H9 (cell line): Measurements from ENCODE around the gene UPF1. TPM values are rescaled to one million over a fixed set of nuclear protein-coding genes. Genes with fewer than 3 reads are reported as not detected.

Experiments
- DNase-seq: peaks from one replicate; pipeline ENCODE4 v3.0.0-alpha.2; 2017
- H2AFZ ChIP-seq: one replicate; pipeline ENCODE4 v1.6.1; 2013; ENCODE audit warnings: mild to moderate bottlenecking, low read length, control low read depth, moderate library complexity
- H2AK5ac ChIP-seq: 2 replicates; pipeline ENCODE4 v1.6.1; 2013; ENCODE audit warnings: low read length, control low read depth, mixed read lengths; ENCODE audit not compliant: insufficient read length
- H2BK120ac ChIP-seq: one replicate; pipeline ENCODE4 v1.6.1; 2013; ENCODE audit warnings: low read depth, mild to moderate bottlenecking, low read length, control low read depth, inconsistent platforms; ENCODE audit not compliant: poor library complexity, severe bottlenecking
- H2BK12ac ChIP-seq: 2 replicates; pipeline ENCODE4 v1.6.1; 2013; ENCODE audit warnings: low read length, control low read depth, mixed read lengths, low read depth; ENCODE audit not compliant: insufficient read length
- H2BK15ac ChIP-seq: 2 replicates; pipeline ENCODE4 v1.6.1; 2013; ENCODE audit warnings: low read depth, low read length, control low read depth
- H2BK20ac ChIP-seq: one replicate; pipeline ENCODE4 v1.6.1; 2013; ENCODE audit warnings: low read depth, mild to moderate bottlenecking, low read length, control low read depth, inconsistent platforms; ENCODE audit not compliant: poor library complexity, severe bottlenecking
- H2BK5ac ChIP-seq: 2 replicates; pipeline ENCODE4 v1.6.1; 2013; ENCODE audit warnings: low read length, control low read depth, mixed read lengths; ENCODE audit not compliant: insufficient read length
- H3K14ac ChIP-seq: 2 replicates; pipeline ENCODE4 v1.6.1; 2013; ENCODE audit warnings: low read length, control low read depth; ENCODE audit not compliant: insufficient read depth
- H3K18ac ChIP-seq: 2 replicates; pipeline ENCODE4 v1.6.1; 2013; ENCODE audit warnings: low read depth, mild to moderate bottlenecking, mixed read lengths, low read length, control low read depth; ENCODE audit not compliant: insufficient read length
- H3K23ac ChIP-seq: 2 replicates; pipeline ENCODE4 v1.6.1; 2013; ENCODE audit warnings: low read length, control low read depth, mixed read lengths, low read depth; ENCODE audit not compliant: insufficient read length
- H3K23me2 ChIP-seq: 2 replicates; pipeline ENCODE4 v1.6.1; 2013; ENCODE audit warnings: low read depth, mild to moderate bottlenecking, mixed read lengths, low read length, control low read depth; ENCODE audit not compliant: insufficient read length, poor library complexity, severe bottlenecking
- H3K27ac ChIP-seq: 2 replicates; pipeline ENCODE4 v1.5.1; 2013; ENCODE audit warnings: low read length, control low read depth, mixed read lengths, low read depth; ENCODE audit not compliant: insufficient read length
- H3K27me3 ChIP-seq: 2 replicates; pipeline ENCODE4 v1.6.1; 2013; ENCODE audit warnings: low read length, control low read depth, inconsistent platforms; ENCODE audit not compliant: insufficient read depth
- H3K4ac ChIP-seq: 2 replicates; pipeline ENCODE4 v1.6.1; 2013; ENCODE audit warnings: low read depth, mild to moderate bottlenecking, control low read depth, inconsistent platforms, low read length, moderate library complexity
- H3K4me1 ChIP-seq: 2 replicates; pipeline ENCODE4 v1.6.1; 2013; ENCODE audit warnings: low read length, control low read depth, inconsistent platforms; ENCODE audit not compliant: insufficient read depth
- H3K4me2 ChIP-seq: 2 replicates; pipeline ENCODE4 v1.6.1; 2013; ENCODE audit warnings: low read length, control low read depth, mixed read lengths; ENCODE audit not compliant: insufficient read length, insufficient read depth
- H3K56ac ChIP-seq: 2 replicates; pipeline ENCODE4 v1.6.1; 2013; ENCODE audit warnings: low read depth, mild to moderate bottlenecking, mixed read lengths, low read length, control low read depth; ENCODE audit not compliant: insufficient read length
- H3K79me1 ChIP-seq: 2 replicates; pipeline ENCODE4 v1.6.1; 2013; ENCODE audit warnings: low read depth, mild to moderate bottlenecking, moderate library complexity, low read length, control low read depth, inconsistent platforms; ENCODE audit not compliant: insufficient read depth, poor library complexity, severe bottlenecking
- H3K79me2 ChIP-seq: 2 replicates; pipeline ENCODE4 v1.6.1; 2013; ENCODE audit warnings: low read length, control low read depth, inconsistent platforms; ENCODE audit not compliant: insufficient read depth
- H3K9ac ChIP-seq: 2 replicates; pipeline ENCODE4 v1.6.1; 2013; ENCODE audit warnings: low read length, control low read depth, mixed read lengths; ENCODE audit not compliant: insufficient read length; ENCODE audit errors: extremely low read depth
- H3K9me3 ChIP-seq: one replicate; pipeline ENCODE4 v1.6.1; 2013; ENCODE audit warnings: low read depth, low read length, inconsistent platforms; ENCODE audit not compliant: control insufficient read depth
- H3T11ph ChIP-seq: one replicate; pipeline ENCODE4 v1.6.1; 2013; ENCODE audit warnings: mild to moderate bottlenecking, low read length, control low read depth, inconsistent platforms
- H4K20me1 ChIP-seq: one replicate; pipeline ENCODE4 v1.6.1; 2013; ENCODE audit not compliant: control insufficient read depth, insufficient read length, insufficient read depth
- H4K5ac ChIP-seq: 2 replicates; pipeline ENCODE4 v1.6.1; 2013; ENCODE audit warnings: low read depth, mild to moderate bottlenecking, mixed read lengths, low read length, control low read depth; ENCODE audit not compliant: insufficient read length
- H4K8ac ChIP-seq: replicated peaks from 2 replicates; pipeline ENCODE4 v1.6.1; 2013; ENCODE audit warnings: low read length, control low read depth, mixed read lengths, low read depth; ENCODE audit not compliant: insufficient read length
- H4K91ac ChIP-seq: 2 replicates; pipeline ENCODE4 v1.6.1; 2013; ENCODE audit warnings: low read depth, mild to moderate bottlenecking, moderate library complexity, mixed read lengths, low read length, control low read depth; ENCODE audit not compliant: insufficient read length
- H3K27ac Mint-ChIP-seq, 3 experiments: 2 replicates in 2 of 3; 3 replicates in 1 of 3; pipeline ENCODE4 v1.8.0; 2020 to 2021; ENCODE audit warnings: mixed read lengths in 3 of 3, mild to moderate bottlenecking in 1 of 3, moderate library complexity in 1 of 3
- H3K27me3 Mint-ChIP-seq: 2 replicates; pipeline ENCODE4 v1.8.0; 2021; ENCODE audit warnings: low read depth, mild to moderate bottlenecking, moderate library complexity, mixed read lengths
- H3K36me3 Mint-ChIP-seq, 3 experiments: 2 replicates in 2 of 3; 3 replicates in 1 of 3; pipeline ENCODE4 v1.8.0; 2020 to 2021; ENCODE audit warnings: low read depth in 3 of 3, mixed read lengths in 3 of 3; ENCODE audit not compliant: insufficient read depth in 1 of 3
- H3K4me1 Mint-ChIP-seq, 2 experiments: 2 replicates each; pipeline ENCODE4 v1.8.0; 2020; ENCODE audit warnings: mixed read lengths in 2 of 2
- H3K4me3 Mint-ChIP-seq, 2 experiments: 2 replicates in 1 of 2; 3 replicates in 1 of 2; pipeline ENCODE4 v1.8.0; 2020 to 2021; ENCODE audit warnings: mild to moderate bottlenecking in 2 of 2, mixed read lengths in 2 of 2, moderate library complexity in 1 of 2
- H3K9me3 Mint-ChIP-seq, 2 experiments: 2 replicates in 1 of 2; 3 replicates in 1 of 2; pipeline ENCODE4 v1.8.0; 2020; ENCODE audit warnings: mild to moderate bottlenecking in 2 of 2, mixed read lengths in 2 of 2, moderate library complexity in 1 of 2
- CTCF ChIP-seq: fragments of 200-600 bp; sonication (generic); conservative IDR thresholded peaks from 3 replicates; pipeline ENCODE4 v1.8.0; 2021; ENCODE audit warnings: antibody characterized with exemption, mild to moderate bottlenecking
- WGBS: extraction: QIAGEN DNeasy Blood & Tissue Kit; methylation state at CpG from one replicate; pipeline ENCODE4 v1.1.7; 2013; ENCODE audit warnings: missing lambda C conversion rate, low lambda C conversion rate, mixed read lengths; ENCODE audit not compliant: insufficient read length; ENCODE audit errors: extremely low coverage; 5-methylcytosine and 5-hydroxymethylcytosine counted together
- total RNA-seq: library from RNA; stranded (reverse); gene quantifications from 2 replicates; pipeline ENCODE4 v1.2.1, GENCODE V29; 2021

Gene UPF1
- total RNA-seq, 1 experiment from 2014 or later: 85.4 TPM

DNA sequence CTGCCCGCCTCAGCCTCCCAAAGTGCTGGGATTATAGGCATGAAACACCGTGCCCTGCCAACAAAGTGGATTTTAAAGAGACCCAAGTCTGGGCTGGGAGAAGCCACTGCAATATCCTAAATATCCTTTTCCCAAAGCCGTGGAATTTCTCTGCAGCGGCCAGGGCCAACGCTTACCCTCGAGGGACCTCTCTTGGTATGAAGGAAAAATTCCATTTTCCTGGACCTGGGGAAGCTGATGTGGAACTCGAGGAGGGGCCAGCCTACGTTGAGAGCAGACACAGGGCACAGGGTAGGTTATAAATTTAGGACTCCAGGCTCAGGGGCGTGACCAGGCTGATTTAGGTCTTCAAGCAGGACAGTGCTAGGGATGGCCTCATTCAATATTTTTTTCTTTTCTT, 17.7 kb upstream of the UPF1 start:
- H4K91ac ChIP-seq: no peak overlapping the region
- no peaks in the 10 kb centered on the region for H3K4me1 ChIP-seq
- no peak overlapping the region for H3K23ac ChIP-seq
- H3K9me3 Mint-ChIP-seq: no peaks in the 10 kb centered on the region
- no peaks in the 10 kb centered on the region for H3K79me1 ChIP-seq
- no peak overlapping the region for H2BK120ac ChIP-seq
- no peak overlapping the region for H3K27ac ChIP-seq
- H3K27me3 ChIP-seq: no peaks in the 10 kb centered on the region; the same call in 1 of the 2 replicates
- H4K20me1 ChIP-seq: no peaks in the 10 kb centered on the region
- H3K36me3 Mint-ChIP-seq: no peaks in the 10 kb centered on the region
- no peaks in the 10 kb centered on the region for H3K9me3 ChIP-seq
- H3K23me2 ChIP-seq: no peaks in the 10 kb centered on the region
- no peak overlapping the region for H3K4me3 Mint-ChIP-seq
- H2AK5ac ChIP-seq: no peak overlapping the region
- no peak overlapping the region for H3T11ph ChIP-seq
- H3K27me3 Mint-ChIP-seq: peaks cover 91% of the 10 kb centered on the region
- no peak overlapping the region for H2BK20ac ChIP-seq
- no peak overlapping the region for H3K56ac ChIP-seq
- no peak overlapping the region for H2BK12ac ChIP-seq
- H3K4me1 Mint-ChIP-seq: no peaks in the 10 kb centered on the region
- no CpG with 5 or more reads among the region's 9 CpGs for WGBS
- H3K4me2 ChIP-seq: no peak overlapping the region
- no peak overlapping the region for H2BK5ac ChIP-seq
- H2AFZ ChIP-seq: no peak overlapping the region
- no peaks in the 10 kb centered on the region for H3K79me2 ChIP-seq
- TF ChIP-seq CTCF: no peak
- H3K14ac ChIP-seq: no peak overlapping the region
- no peak overlapping the region for H3K18ac ChIP-seq
- DNase-seq: no peak
- H4K8ac ChIP-seq: no peak overlapping the region
- no peak overlapping the region for H3K4ac ChIP-seq
- H2BK15ac ChIP-seq: no peak overlapping the region
- H4K5ac ChIP-seq: no peak overlapping the region
- H3K27ac Mint-ChIP-seq: no peak overlapping the region
- no peak overlapping the region for H3K9ac ChIP-seq
